Adrenal gland (tissue), 5 donors: Measurements from ENCODE around the gene FAM156A.

Source experiments
- POLR2A ChIP-seq, 2 donors: fragments of 450-650 bp; IDR thresholded peaks; one replicate each; pipeline ENCODE4 v1.6.1; 2017; ENCODE audit warnings: antibody characterized with exemption in 2 of 2, mild to moderate bottlenecking in 2 of 2, moderate library complexity in 1 of 2
- TF ChIP-seq, protein P1 (sequence below), 6 experiments: fragments of 450-650 bp in 4 of 6; fragments of 200-600 bp in 2 of 6; sonication (generic) in 1 of 6; IDR thresholded peaks; 1 replicate in 5 of 6; 2 replicates in 1 of 6; pipeline versions ENCODE4 v1.5.1 to v1.8.0; 2016 to 2021; ENCODE audit warnings: antibody characterized with exemption in 6 of 6, mild to moderate bottlenecking in 2 of 6, moderate library complexity in 1 of 6
- donor health status: DM: no; HTN: no; CAD: no.

DNA sequence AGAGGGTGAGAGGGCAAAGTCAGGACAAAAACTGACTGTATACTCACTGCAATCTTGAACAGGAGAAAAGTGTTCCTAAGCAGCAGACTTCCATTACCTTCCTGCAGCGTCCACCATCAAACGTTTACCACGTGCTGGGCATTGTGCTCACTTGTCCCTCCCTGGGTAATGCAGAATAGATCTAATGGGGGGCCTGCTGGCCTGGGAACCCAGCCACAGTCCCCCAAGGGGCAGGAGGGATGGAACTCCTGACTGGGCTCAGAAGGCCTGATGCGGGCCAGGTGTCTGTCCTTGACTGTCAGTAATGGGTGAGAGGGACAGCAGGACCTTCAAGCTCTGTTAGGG lies 37.6 kb upstream of the FAM156A start:
- TF ChIP-seq, protein P1, sequence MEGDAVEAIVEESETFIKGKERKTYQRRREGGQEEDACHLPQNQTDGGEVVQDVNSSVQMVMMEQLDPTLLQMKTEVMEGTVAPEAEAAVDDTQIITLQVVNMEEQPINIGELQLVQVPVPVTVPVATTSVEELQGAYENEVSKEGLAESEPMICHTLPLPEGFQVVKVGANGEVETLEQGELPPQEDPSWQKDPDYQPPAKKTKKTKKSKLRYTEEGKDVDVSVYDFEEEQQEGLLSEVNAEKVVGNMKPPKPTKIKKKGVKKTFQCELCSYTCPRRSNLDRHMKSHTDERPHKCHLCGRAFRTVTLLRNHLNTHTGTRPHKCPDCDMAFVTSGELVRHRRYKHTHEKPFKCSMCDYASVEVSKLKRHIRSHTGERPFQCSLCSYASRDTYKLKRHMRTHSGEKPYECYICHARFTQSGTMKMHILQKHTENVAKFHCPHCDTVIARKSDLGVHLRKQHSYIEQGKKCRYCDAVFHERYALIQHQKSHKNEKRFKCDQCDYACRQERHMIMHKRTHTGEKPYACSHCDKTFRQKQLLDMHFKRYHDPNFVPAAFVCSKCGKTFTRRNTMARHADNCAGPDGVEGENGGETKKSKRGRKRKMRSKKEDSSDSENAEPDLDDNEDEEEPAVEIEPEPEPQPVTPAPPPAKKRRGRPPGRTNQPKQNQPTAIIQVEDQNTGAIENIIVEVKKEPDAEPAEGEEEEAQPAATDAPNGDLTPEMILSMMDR (IDR thresholded peaks at IDR 0.05) = peak in 1 of 6 experiments; percentile 19
- TF ChIP-seq POLR2A (IDR thresholded peaks at IDR 0.05) = no peak
